GM10248 (cell line): Measurements from ENCODE around the gene ZYX.
A peak's percentile ranks its signal among the peaks of the same experiment; 100 is the strongest.
"Not testable (repeated sequence)": the region's sequence is repeated elsewhere in the genome, so short reads cannot be mapped to it uniquely, and the experiment has no call there.

ENCODE experiments used
- CTCF ChIA-PET: fragments of 300-600 bp; sonication (Branson Sonifier 250); formaldehyde crosslinking; extraction: SDS; loops from one replicate; lab custom pipeline; 2021; ENCODE audit warnings: antibody characterized with exemption; lab: Yijun Ruan, JAX
- POLR2A ChIA-PET: fragments of 350-650 bp; sonication (Branson Sonifier 250); formaldehyde crosslinking; extraction: SDS; loops from one replicate; lab custom pipeline; 2020; ENCODE audit warnings: antibody characterized with exemption; lab: Yijun Ruan, JAX
- DNase-seq: peaks from one replicate; pipeline ENCODE4 v3.0.0; 2012; ENCODE audit errors: extremely low spot score
- TF ChIP-seq, protein P1 (sequence below): IDR thresholded peaks from 2 replicates; pipeline ENCODE4 v1.5.1; 2012; ENCODE audit warnings: mild to moderate bottlenecking, low read depth; ENCODE audit errors: extremely low read depth, missing control alignments, control extremely low read depth

The ZYX gene

DNA sequence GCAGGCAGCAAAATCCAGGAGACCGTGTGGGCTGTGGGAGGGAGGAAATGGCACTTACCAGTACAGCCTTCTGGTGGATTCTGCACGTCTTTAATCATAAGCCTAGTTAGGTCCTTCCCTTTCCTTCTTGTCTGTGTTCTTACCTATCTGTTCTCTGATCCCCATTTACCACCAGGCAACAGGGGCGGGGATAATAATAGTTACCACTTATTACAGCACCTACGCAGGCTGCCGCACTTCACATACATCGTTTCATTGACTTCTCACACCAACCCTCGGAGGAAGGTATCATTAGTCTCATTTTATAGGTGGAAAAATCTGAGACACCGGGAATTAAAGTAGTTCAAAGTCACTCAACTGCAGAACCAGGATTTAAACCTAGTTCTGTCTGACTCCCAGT lies 32.0 kb downstream of the ZYX start:
- TF ChIP-seq, protein P1, sequence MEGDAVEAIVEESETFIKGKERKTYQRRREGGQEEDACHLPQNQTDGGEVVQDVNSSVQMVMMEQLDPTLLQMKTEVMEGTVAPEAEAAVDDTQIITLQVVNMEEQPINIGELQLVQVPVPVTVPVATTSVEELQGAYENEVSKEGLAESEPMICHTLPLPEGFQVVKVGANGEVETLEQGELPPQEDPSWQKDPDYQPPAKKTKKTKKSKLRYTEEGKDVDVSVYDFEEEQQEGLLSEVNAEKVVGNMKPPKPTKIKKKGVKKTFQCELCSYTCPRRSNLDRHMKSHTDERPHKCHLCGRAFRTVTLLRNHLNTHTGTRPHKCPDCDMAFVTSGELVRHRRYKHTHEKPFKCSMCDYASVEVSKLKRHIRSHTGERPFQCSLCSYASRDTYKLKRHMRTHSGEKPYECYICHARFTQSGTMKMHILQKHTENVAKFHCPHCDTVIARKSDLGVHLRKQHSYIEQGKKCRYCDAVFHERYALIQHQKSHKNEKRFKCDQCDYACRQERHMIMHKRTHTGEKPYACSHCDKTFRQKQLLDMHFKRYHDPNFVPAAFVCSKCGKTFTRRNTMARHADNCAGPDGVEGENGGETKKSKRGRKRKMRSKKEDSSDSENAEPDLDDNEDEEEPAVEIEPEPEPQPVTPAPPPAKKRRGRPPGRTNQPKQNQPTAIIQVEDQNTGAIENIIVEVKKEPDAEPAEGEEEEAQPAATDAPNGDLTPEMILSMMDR = no peak
- no peak for DNase-seq
- POLR2A ChIA-PET = no interaction called here
- CTCF ChIA-PET = no interaction called here

DNA sequence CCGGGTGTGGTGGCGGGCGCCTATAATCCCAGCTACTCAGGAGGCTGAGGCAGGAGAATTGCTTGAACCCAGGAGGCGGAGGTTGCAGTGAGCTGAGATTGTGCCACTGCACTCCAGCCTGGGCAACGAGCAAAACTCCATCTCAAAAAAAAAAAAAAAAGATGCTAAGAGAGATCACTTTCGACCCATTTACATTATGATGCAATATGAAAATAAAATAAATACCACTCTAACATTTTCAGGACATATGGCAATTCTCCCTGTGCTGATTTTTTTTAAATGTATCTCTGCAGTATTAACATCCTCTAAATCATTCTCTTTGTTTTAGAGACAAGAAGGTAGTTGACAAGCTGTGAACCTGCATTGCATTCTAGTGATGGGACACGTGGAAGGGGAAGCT lies 34.1 kb downstream of the ZYX start:
- POLR2A ChIA-PET, DNase-seq: not testable (repeated sequence)
- CTCF ChIA-PET = interaction anchor here (0.9 to 4.4 kb wide), 7 partner anchors 10 to 175 kb away, joined by 3 to 63 read pairs (median 13); no protein-coding TSS in a partner anchor

DNA sequence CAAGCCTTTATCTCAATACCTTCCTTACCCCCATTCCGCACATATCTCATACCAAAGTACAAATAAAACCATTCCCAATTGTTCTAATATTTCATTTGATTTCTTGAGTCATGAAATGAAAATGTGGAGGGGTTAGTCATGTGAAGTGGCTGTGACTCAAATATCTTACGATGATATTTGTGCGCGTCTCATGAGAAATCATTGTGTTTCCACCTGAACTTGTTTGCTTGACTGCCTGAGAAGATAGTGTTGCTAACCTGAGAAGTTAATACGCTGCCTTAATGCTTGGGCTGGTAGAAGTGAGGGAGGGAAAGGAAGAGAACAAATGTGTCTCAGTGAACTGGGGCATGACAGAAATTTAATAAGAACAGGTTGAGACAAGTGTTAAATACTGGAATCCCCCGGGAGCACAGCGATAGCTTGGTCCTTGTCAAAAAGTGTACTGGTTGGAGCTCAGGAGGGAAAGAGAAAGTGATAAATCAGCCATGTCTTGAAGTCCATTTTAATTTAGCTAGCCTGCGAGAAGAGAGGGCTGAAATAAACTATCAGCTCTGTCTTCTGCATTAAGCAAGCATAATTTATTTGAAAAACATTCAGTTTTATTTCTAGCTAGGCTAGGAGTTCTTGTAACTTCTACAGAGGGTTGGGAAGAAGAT lies 34.7 kb downstream of the ZYX start:
- no peak for DNase-seq
- CTCF ChIA-PET = interaction anchor here (0.7 to 4.4 kb wide), 18 partner anchors 9 to 175 kb away, joined by 3 to 63 read pairs (median 4); partner anchors contain the start of genes CLCN1 and GSTK1
- POLR2A ChIA-PET = no interaction called here
- TF ChIP-seq, protein P1 = no peak

DNA sequence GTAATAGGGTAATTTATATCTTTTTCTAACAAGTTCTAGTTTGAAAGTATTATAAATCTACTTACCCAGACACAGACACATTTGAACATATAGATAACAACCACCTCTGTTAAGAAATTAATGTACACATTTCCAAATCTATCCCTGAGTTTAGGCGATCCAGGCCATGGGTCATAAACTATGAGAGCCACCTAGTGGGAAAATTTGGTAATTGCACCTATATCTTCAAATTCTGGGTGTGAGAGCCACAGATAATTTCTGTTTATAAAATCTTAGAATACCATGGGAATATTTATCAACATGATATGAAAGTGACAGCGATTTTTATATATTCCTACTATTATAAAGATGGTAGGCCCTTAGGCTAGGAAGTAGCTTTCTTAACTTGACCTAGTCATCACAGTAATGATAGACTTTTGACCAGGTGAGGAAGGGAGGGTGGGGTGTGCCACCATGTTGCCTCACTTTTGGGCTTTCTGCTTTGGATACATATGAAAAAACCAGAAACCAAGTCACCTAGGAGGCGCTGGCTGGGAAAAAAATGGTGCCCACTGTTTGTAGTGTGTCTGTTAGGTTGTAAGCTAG lies 35.5 kb downstream of the ZYX start:
- ChIA-PET POLR2A (no interaction called here), CTCF (interaction anchor here (0.7 to 4.4 kb wide), 26 partner anchors 8 to 711 kb away, joined by 3 to 63 read pairs (median 4); partner anchors contain the start of genes CLCN1 and GSTK1)
- TF ChIP-seq, protein P1 = peak; percentile 67
- peak; percentile 66 for DNase-seq

DNA sequence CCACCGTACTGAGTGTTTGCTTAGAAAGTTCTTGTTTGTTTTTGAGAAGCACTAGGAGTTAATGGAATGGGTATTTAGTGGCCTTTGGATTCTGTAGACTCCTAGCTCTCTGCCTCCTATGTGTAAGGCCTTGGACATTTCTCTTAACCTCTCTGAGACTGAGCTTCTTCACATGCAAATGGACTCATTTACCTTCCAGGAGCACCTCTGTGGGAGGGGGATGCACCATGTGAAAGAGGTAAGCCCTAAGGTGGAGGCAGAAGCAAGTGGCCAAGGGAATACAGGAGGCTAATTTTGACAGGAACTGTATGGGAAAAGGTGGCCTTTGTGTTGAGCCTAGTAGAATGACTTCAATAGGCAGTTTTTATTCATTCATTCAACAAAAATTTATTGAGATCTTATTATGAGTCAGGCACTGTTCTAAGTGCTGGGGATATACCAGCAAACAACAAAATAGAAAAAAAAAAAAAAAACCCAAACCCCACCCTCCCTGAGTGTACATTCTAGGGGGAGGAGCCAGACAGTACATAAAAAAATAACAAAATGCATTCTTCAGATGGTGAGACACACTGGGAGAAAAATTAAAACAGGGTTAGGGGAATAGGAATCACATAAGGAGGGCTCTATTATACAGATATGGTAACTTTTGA lies 36.7 kb downstream of the ZYX start:
- POLR2A ChIA-PET = no interaction called here
- CTCF ChIA-PET = interaction anchor here (0.7 to 4.4 kb wide), 14 partner anchors 9 to 710 kb away, joined by 3 to 63 read pairs (median 6); no protein-coding TSS in a partner anchor
- DNase-seq = no peak
- TF ChIP-seq, protein P1 = no peak

DNA sequence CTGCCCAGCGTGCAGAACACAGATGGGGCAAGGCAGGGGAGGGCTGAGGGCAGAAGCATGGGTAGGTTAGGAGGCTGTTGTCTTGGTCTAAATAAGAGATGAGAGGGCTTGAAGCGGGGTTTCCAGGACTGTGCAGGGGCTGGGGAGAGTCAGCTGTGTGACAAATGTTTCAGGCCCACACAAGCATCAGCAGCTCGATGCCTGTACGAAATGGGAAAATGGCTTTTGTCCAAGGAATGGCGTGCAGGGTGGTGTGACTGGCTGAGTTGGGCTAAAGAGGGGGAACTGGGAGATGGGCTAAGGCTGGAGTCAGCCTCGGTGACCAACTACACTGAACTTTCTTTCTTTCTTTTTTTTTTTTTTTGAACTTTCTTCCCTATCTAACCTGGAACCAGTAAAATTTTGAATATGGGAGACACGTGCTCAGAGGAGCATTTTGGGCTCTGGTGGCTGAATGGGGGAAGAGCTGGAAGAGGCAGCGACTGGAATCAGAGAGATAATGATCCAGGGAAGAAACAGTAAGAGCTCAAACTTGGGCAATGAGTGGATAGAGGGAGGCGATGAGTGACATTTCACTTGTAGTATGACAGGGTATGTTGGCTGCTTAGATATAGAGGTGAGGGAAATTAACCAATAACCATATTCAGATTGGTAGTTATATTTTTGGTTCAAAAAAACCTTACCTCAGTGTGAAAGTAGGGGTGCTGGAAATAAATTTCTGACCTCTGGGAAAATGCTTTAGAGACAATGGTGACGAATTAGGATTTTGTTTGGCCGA lies 37.7 kb downstream of the ZYX start:
- DNase-seq = no peak
- ChIA-PET CTCF (interaction anchor here (1.3 to 2.3 kb wide), 2 partner anchors 22 to 178 kb away, joined by 4 to 5 read pairs; no protein-coding TSS in a partner anchor), POLR2A (no interaction called here)
- TF ChIP-seq, protein P1 = no peak
